ENCODE results near the gene DRAP1. TPM values are rescaled to one million over a fixed set of nuclear protein-coding genes. Genes with fewer than 3 reads are reported as not detected.

The DRAP1 gene
- total and polyA plus RNA-seq, 9 of the 15 experiments (the other 6 are each of a cell fraction or from before 2014, with no cell fraction given) = 9.6 to 200 (median 92.9) TPM

- TF ChIP-seq PHF20 (IDR thresholded peaks at IDR 0.05; ENCODE audit: partially characterized antibody) (no peak), BRF2 (IDR thresholded peaks at IDR 0.05; ENCODE audit: borderline replicate concordance, insufficient read depth, insufficient read length) (no peak), ETS1 (conservative IDR thresholded peaks at IDR 0.05; ENCODE audit: control insufficient read depth, low read depth, low read length) (peak; percentile 15; the same call in 1 of the 2 replicates), RHOXF2B (CRISPR knock-in tag; conservative IDR thresholded peaks at IDR 0.05) (no peak), KLF1 (tag; IDR thresholded peaks at IDR 0.05) (0 out of 2 replicates have a peak, but pooled peaks have one; percentile 39), WHSC1 (IDR thresholded peaks at IDR 0.05; ENCODE audit: low read length) (no peak), RFX1 (IDR thresholded peaks at IDR 0.05) (no peak), CTBP1 (IDR thresholded peaks at IDR 0.05; ENCODE audit: borderline replicate concordance) (peak; percentile 79), ZNF140 (CRISPR knock-in tag; IDR thresholded peaks at IDR 0.05) (no peak), CEBPZ (IDR thresholded peaks at IDR 0.05; ENCODE audit: borderline replicate concordance, low read depth, low read length) (no peak), ZC3H8 (IDR thresholded peaks at IDR 0.05) (no peak), BRD4 (IDR thresholded peaks at IDR 0.05) (no peak), ARHGAP35 (IDR thresholded peaks at IDR 0.05; ENCODE audit: partially characterized antibody) (no peak), CREBBP (IDR thresholded peaks at IDR 0.05; ENCODE audit: low read depth, low read length) (no peak), TOE1 (IDR thresholded peaks at IDR 0.05; ENCODE audit: borderline replicate concordance) (no peak), TOE1 (CRISPR knock-in tag; IDR thresholded peaks at IDR 0.05; ENCODE audit: borderline replicate concordance, low read depth) (no peak), GTF2F1 (IDR thresholded peaks at IDR 0.05; ENCODE audit: low read depth, low read length) (no peak), CHD2 (IDR thresholded peaks at IDR 0.05; ENCODE audit: low read depth, low read length) (no peak), EGR1 (conservative IDR thresholded peaks at IDR 0.05) (no peak), TBL1XR1 (IDR thresholded peaks at IDR 0.05; ENCODE audit: low read length in 2 of 2) (no peak), SIN3B (IDR thresholded peaks at IDR 0.05; ENCODE audit: low read depth) (peak; percentile 44; the same call in 1 of the 2 replicates), YBX1 (IDR thresholded peaks at IDR 0.05) (no peak)
- TF ChIP-seq, protein P1, sequence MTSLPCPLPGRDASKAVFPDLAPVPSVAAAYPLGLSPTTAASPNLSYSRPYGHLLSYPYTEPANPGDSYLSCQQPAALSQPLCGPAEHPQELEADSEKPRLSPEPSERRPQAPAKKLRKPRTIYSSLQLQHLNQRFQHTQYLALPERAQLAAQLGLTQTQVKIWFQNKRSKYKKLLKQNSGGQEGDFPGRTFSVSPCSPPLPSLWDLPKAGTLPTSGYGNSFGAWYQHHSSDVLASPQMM (CRISPR knock-in tag; IDR thresholded peaks at IDR 0.05) = no peak
- TF ChIP-seq, protein P2, sequence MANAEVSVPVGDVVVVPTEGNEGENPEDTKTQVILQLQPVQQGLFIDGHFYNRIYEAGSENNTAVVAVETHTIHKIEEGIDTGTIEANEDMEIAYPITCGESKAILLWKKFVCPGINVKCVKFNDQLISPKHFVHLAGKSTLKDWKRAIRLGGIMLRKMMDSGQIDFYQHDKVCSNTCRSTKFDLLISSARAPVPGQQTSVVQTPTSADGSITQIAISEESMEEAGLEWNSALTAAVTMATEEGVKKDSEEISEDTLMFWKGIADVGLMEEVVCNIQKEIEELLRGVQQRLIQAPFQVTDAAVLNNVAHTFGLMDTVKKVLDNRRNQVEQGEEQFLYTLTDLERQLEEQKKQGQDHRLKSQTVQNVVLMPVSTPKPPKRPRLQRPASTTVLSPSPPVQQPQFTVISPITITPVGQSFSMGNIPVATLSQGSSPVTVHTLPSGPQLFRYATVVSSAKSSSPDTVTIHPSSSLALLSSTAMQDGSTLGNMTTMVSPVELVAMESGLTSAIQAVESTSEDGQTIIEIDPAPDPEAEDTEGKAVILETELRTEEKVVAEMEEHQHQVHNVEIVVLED (CRISPR knock-in tag; IDR thresholded peaks at IDR 0.05) = no peak
Observed at GRCh38 chr11:65884716-65885092, 34.5 kb upstream of the DRAP1 start (continued).
